ENCODE results near the gene NR5A2.

NR5A2 gene

GRCh38 chr1:200224315-200224714 is 196.8 kb downstream of the NR5A2 start:
- in situ Hi-C loops (cut with MboI; ENCODE audit: low pct_unique_long_range_greater_than_20kb, low sequenced_read_pairs, unreplicated experiment) = no loop called here
- no peak for DNase-seq (ENCODE audit: low spot score)
- TF ChIP-seq CTCF (IDR thresholded peaks at IDR 0.05; ENCODE audit: extremely low read depth, insufficient read depth, missing control alignments) = no peak

- no peak for DNase-seq (ENCODE audit: low spot score)
- in situ Hi-C loops (cut with MboI; ENCODE audit: low pct_unique_long_range_greater_than_20kb, low sequenced_read_pairs, unreplicated experiment) = no loop called here
- TF ChIP-seq CTCF (IDR thresholded peaks at IDR 0.05; ENCODE audit: extremely low read depth, insufficient read depth, missing control alignments) = no peak
Observed at GRCh38 chr1:200226268-200226968, 198.9 kb downstream of the NR5A2 start.

- TF ChIP-seq CTCF (IDR thresholded peaks at IDR 0.05; ENCODE audit: extremely low read depth, insufficient read depth, missing control alignments) = no peak
- in situ Hi-C loops (cut with MboI; ENCODE audit: low pct_unique_long_range_greater_than_20kb, low sequenced_read_pairs, unreplicated experiment) = no loop called here
- no peak for DNase-seq (ENCODE audit: low spot score)
Observed at GRCh38 chr1:200226969-200227303, 199.4 kb downstream of the NR5A2 start.
